K562 (cell line): ENCODE data around the gene RALGAPB. TPM values are rescaled to one million over a fixed set of nuclear protein-coding genes. Genes with fewer than 3 reads are reported as not detected.

Experiments used
- ATAC-seq: fragments of 200-7000 bp; cut with Tn5 transposase; 3 replicates; pipeline ENCODE4 v1.9.1; 2020; ENCODE audit warnings: moderate library complexity
- BruUV-seq: library from RNA; stranded (reverse); fragments of 400-500 nt; replicated peaks from 2 replicates; lab custom pipeline; 2021; lab: Mats Ljungman, UMichigan
- CTCF ChIA-PET: fragments of 300-600 bp; formaldehyde crosslinking; extraction: SDS; loops from one replicate; lab custom pipeline; 2021; ENCODE audit warnings: low intra/inter-chr PET ratio; lab: Yijun Ruan, JAX
- POLR2A ChIA-PET: fragments of 300-600, 350-650 bp; sonication (Branson Sonifier 250); formaldehyde crosslinking; extraction: SDS; loops from one replicate; lab custom pipeline; 2021; ENCODE audit warnings: antibody characterized with exemption, inconsistent platforms; lab: Yijun Ruan, JAX
- DNase-seq, 4 experiments: peaks; one replicate each; pipeline versions ENCODE4 v3.0.0 to v3.0.0-alpha.2; 2011 to 2018; ENCODE audit warnings: low spot score in 3 of 4, mixed read lengths in 3 of 4; ENCODE audit errors: extremely low read depth in 1 of 4
- FAIRE-seq: peaks from 2 replicates; lab custom pipeline; 2011; peaks lifted over from hg19 to GRCh38; lab: Jason Lieb, UNC
- H2AFZ ChIP-seq: 2 replicates; pipeline ENCODE4 v1.6.0; 2011; ENCODE audit warnings: low read depth, low read length, control low read depth, inconsistent platforms
- H3K27ac ChIP-seq: fragments of 200-600 bp; 3 replicates; pipeline ENCODE4 v1.8.0; 2011; ENCODE audit warnings: low read depth, mild to moderate bottlenecking, control low read depth, inconsistent platforms, low read length, moderate library complexity, mixed read lengths; ENCODE audit errors: extremely low read depth
- H3K27me3 ChIP-seq, 2 experiments: fragments of 300-600 bp in 1 of 2; 2 replicates in 1 of 2; 3 replicates in 1 of 2; pipeline versions ENCODE4 v1.6.0 to v1.8.0; 2011; ENCODE audit warnings: inconsistent platforms in 2 of 2, low read length in 2 of 2, mild to moderate bottlenecking in 1 of 2, mixed read lengths in 1 of 2, moderate library complexity in 1 of 2; ENCODE audit not compliant: control insufficient read depth in 2 of 2, insufficient read depth in 2 of 2
- H3K36me3 ChIP-seq: fragments of 300-600 bp; 3 replicates; pipeline ENCODE4 v1.8.0; 2011; ENCODE audit warnings: mild to moderate bottlenecking, low read length, inconsistent platforms; ENCODE audit not compliant: control insufficient read depth, insufficient read depth
- H3K4me1 ChIP-seq, 2 experiments: fragments of 200-600 bp in 1 of 2; replicated peaks in 1 of 2; 2 replicates in 1 of 2; 3 replicates in 1 of 2; pipeline versions ENCODE4 v1.5.1 to v1.8.0; 2011; ENCODE audit warnings: inconsistent platforms in 2 of 2, low read length in 2 of 2, mild to moderate bottlenecking in 1 of 2, mixed read lengths in 1 of 2, moderate library complexity in 1 of 2; ENCODE audit not compliant: control insufficient read depth in 2 of 2, insufficient read depth in 2 of 2
- H3K4me2 ChIP-seq: 2 replicates; pipeline ENCODE4 v1.6.1; 2011; ENCODE audit warnings: low read length, control low read depth, inconsistent platforms, mixed read lengths; ENCODE audit not compliant: insufficient read depth
- H3K4me3 ChIP-seq: fragments of 200-600 bp; sonication (generic), shearing (Covaris generic); 2 replicates; pipeline ENCODE4 v1.5.1; 2016; ENCODE audit warnings: control low read depth, inconsistent platforms
- H3K79me2 ChIP-seq: fragments of 200-600 bp; 3 replicates; pipeline ENCODE4 v1.8.0; 2011; ENCODE audit warnings: low read length, inconsistent platforms; ENCODE audit not compliant: control insufficient read depth, insufficient read depth
- H3K9ac ChIP-seq, 2 experiments: 2 replicates each; pipeline versions ENCODE4 v1.6.0 to v1.6.1; 2011; ENCODE audit warnings: low read depth in 2 of 2, low read length in 2 of 2, control low read depth in 1 of 2, inconsistent platforms in 1 of 2, mild to moderate bottlenecking in 1 of 2, mixed read lengths in 1 of 2; ENCODE audit not compliant: insufficient read depth in 1 of 2
- H3K9me1 ChIP-seq: one replicate; pipeline ENCODE4 v1.6.0; 2011; ENCODE audit warnings: inconsistent platforms, mild to moderate bottlenecking, low read length, moderate library complexity; ENCODE audit not compliant: control insufficient read depth, insufficient read depth
- H3K9me3 ChIP-seq: replicated peaks from 2 replicates; pipeline ENCODE4 v1.5.1; 2011; ENCODE audit warnings: low read depth, low read length, inconsistent platforms; ENCODE audit not compliant: control insufficient read depth, insufficient read depth
- H4K20me1 ChIP-seq: replicated peaks from 2 replicates; pipeline ENCODE4 v1.6.1; 2011; ENCODE audit warnings: low read length, inconsistent platforms, mixed read lengths; ENCODE audit not compliant: control insufficient read depth, insufficient read depth
- PHB2 ChIP-seq: fragments of 450-650 bp; IDR thresholded peaks from 2 replicates; pipeline ENCODE4 v1.6.1; 2017; ENCODE audit warnings: low read depth
- PRPF4 ChIP-seq: fragments of 200-400 bp; formaldehyde crosslinking; IDR thresholded peaks from one replicate; pipeline ENCODE4 v1.6.1; 2017; ENCODE audit warnings: low read length, low read depth, mild to moderate bottlenecking; ENCODE audit not compliant: insufficient read depth, poor library complexity, severe bottlenecking
- TARDBP ChIP-seq: fragments of 450-650 bp; IDR thresholded peaks from 2 replicates; pipeline ENCODE4 v1.6.1; 2016
- USF1 ChIP-seq: sonication (generic); formaldehyde crosslinking; IDR thresholded peaks from 2 replicates; pipeline ENCODE4 v1.9.0; 2022; ENCODE audit warnings: mild to moderate bottlenecking, missing genetic modification reagents
- WGBS: fragments of 100-300 bp; shearing (Covaris generic); methylation state at CpG from one replicate; pipeline ENCODE4 v1.1.6; 2016; ENCODE audit warnings: low coverage, mixed read lengths; ENCODE audit not compliant: insufficient coverage; ENCODE audit errors: missing lambda C conversion rate; 5-methylcytosine and 5-hydroxymethylcytosine counted together
- in situ Hi-C: fragments of 300-500 bp; cut with MboI; formaldehyde crosslinking; loops from 4 replicates; pipeline ENCODE4 v1.15.0; 2018; ENCODE audit warnings: inconsistent platforms, mixed read lengths
- intact Hi-C: fragments of 100-400 bp; cut with micrococcal nuclease; formaldehyde crosslinking; loops from 2 replicates; pipeline ENCODE4 v1.14.2; 2022
- polyA plus RNA-seq, 8 experiments: library from polyadenylated mRNA; depleted of rRNA in 4 of 8; stranded (reverse) in 5 of 8; unstranded in 3 of 8; fragments of >200 nt; fragmentation: Nextera tagmentation in 2 of 8; fragmentation: Illumina TruSeq in 1 of 8; extraction: Ambion mirVana in 2 of 8; extraction: Trizol in 1 of 8; gene quantifications; 2 replicates each; pipeline versions ENCODE4 v1.2.1 to v1.2.3, GENCODE V29; 2011 to 2014; ENCODE audit warnings: inconsistent platforms in 1 of 8, missing spikeins in 1 of 8
- total RNA-seq, 7 experiments: library from RNA; depleted of rRNA in 6 of 7; stranded (reverse); fragments of >200 nt in 6 of 7; fragmentation: Illumina TruSeq in 2 of 7; extraction: Trizol in 2 of 7; gene quantifications; 2 replicates each; pipeline versions ENCODE4 v1.2.1 to v1.2.3, GENCODE V29; 2011 to 2021; ENCODE audit warnings: low replicate concordance in 1 of 7
- TF ChIP-seq, protein P1 (sequence below): fragments of 450-650 bp; IDR thresholded peaks from 2 replicates; pipeline ENCODE4 v1.7.0; 2016; ENCODE audit warnings: borderline replicate concordance
- TF ChIP-seq, protein P2 (sequence below), 2 experiments: fragments of 450-650 bp; IDR thresholded peaks; 2 replicates each; pipeline ENCODE4 v1.6.1; 2018; ENCODE audit warnings: mild to moderate bottlenecking in 2 of 2, low read depth in 1 of 2; ENCODE audit not compliant: partially characterized antibody in 2 of 2

RALGAPB gene
- total and polyA plus RNA-seq, 9 of the 15 experiments (the other 6 are each of a cell fraction or from before 2014, with no cell fraction given): 4.3 to 25.6 (median 13.6) TPM

- TF ChIP-seq, protein P1, sequence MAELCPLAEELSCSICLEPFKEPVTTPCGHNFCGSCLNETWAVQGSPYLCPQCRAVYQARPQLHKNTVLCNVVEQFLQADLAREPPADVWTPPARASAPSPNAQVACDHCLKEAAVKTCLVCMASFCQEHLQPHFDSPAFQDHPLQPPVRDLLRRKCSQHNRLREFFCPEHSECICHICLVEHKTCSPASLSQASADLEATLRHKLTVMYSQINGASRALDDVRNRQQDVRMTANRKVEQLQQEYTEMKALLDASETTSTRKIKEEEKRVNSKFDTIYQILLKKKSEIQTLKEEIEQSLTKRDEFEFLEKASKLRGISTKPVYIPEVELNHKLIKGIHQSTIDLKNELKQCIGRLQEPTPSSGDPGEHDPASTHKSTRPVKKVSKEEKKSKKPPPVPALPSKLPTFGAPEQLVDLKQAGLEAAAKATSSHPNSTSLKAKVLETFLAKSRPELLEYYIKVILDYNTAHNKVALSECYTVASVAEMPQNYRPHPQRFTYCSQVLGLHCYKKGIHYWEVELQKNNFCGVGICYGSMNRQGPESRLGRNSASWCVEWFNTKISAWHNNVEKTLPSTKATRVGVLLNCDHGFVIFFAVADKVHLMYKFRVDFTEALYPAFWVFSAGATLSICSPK: peak; percentile 54; the same call in 1 of the 2 replicates
- no peak for TF ChIP-seq TARDBP
- TF ChIP-seq PHB2: 0 out of 2 replicates have a peak, but pooled peaks have one; percentile 11
Measured at GRCh38 chr20:38589967-38590675, 117.5 kb downstream of the RALGAPB start (continued).

DNA sequence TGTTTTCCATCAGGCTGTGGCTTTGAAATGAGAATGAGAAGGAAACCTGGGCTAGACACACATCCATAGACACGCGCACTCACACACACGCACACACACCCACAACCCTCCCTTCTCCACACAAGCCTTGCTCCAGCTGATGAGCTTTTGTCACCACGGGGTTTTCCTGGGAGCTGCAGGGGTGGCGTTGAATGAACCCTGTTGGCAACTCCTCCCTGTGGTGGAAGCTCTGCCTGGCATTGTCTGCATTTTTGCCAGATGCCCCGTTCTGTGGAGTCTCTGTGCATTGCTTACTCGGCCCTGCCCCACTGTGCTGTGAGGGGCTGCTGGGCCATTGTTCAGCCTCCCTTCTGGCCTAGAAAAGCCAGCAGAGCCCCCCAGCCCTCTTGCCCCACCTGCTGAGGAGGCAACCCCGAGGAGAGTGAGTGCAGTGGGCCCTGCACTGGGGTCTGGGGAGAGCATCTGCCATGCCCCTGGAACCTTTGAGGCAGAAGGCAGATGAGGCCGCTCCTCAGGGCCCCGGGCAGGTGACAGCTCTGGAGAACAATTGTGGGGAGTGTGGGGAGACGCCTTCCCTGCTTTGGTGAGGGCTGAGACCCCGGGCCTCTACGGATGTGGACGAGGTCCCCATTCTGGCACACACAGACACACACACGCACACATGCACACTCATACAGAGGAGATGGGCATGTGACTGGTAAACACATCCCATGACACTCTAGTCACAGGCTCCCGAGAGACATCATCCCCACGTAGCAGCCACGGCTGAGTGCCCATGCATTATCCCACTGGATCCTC is 118.2 kb downstream of the RALGAPB start:
- ChIA-PET CTCF (no interaction called here), POLR2A (no interaction called here)
- Histone ChIP-seq H3K4me3 (no peak overlapping the region), H3K4me2 (no peak overlapping the region), H3K4me1 (peaks cover 0 to 5% of the 10 kb centered on the region in 2 experiments; a peak in 3 of 5 replicates), H3K36me3 (no peaks in the 10 kb centered on the region), H3K27ac (no peak overlapping the region), H3K9me3 (no peaks in the 10 kb centered on the region), H3K9ac (no peak overlapping the region; a peak in 1 of 4 replicates), H2AFZ (no peak overlapping the region), H3K27me3 (peaks cover 21 to 53% of the 10 kb centered on the region in 2 experiments; a peak in 4 of 5 replicates), H3K9me1 (no peaks in the 10 kb centered on the region), H3K79me2 (no peaks in the 10 kb centered on the region), H4K20me1 (no peaks in the 10 kb centered on the region)
- no TSS peak for BruUV-seq
- FAIRE-seq (no peak), ATAC-seq (no peak), DNase-seq (no peak)
- intact Hi-C loops: no loop called here
- 8% methylated on average over 17 of the region's 18 CpGs for WGBS
- TF ChIP-seq, protein P2, sequence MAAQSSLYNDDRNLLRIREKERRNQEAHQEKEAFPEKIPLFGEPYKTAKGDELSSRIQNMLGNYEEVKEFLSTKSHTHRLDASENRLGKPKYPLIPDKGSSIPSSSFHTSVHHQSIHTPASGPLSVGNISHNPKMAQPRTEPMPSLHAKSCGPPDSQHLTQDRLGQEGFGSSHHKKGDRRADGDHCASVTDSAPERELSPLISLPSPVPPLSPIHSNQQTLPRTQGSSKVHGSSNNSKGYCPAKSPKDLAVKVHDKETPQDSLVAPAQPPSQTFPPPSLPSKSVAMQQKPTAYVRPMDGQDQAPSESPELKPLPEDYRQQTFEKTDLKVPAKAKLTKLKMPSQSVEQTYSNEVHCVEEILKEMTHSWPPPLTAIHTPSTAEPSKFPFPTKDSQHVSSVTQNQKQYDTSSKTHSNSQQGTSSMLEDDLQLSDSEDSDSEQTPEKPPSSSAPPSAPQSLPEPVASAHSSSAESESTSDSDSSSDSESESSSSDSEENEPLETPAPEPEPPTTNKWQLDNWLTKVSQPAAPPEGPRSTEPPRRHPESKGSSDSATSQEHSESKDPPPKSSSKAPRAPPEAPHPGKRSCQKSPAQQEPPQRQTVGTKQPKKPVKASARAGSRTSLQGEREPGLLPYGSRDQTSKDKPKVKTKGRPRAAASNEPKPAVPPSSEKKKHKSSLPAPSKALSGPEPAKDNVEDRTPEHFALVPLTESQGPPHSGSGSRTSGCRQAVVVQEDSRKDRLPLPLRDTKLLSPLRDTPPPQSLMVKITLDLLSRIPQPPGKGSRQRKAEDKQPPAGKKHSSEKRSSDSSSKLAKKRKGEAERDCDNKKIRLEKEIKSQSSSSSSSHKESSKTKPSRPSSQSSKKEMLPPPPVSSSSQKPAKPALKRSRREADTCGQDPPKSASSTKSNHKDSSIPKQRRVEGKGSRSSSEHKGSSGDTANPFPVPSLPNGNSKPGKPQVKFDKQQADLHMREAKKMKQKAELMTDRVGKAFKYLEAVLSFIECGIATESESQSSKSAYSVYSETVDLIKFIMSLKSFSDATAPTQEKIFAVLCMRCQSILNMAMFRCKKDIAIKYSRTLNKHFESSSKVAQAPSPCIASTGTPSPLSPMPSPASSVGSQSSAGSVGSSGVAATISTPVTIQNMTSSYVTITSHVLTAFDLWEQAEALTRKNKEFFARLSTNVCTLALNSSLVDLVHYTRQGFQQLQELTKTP (IDR thresholded peaks at IDR 0.05; ENCODE audit: low read depth in 1 of 2, partially characterized antibody in 2 of 2): no peak
- no peak for TF ChIP-seq PRPF4
- TF ChIP-seq USF1 (CRISPR knock-in tag): peak; percentile 35; the same call in 1 of the 2 replicates
- in situ Hi-C loops: no loop called here
